ENCODE measurements around the gene ST3GAL6.
A peak's percentile ranks its signal among the peaks of the same experiment; 100 is the strongest.

The ST3GAL6 gene

GRCh38 chr3:98814817-98815420, 51.8 kb downstream of the ST3GAL6 start (continued):
- no peak for TF ChIP-seq ZNF560 (tag by site-specific recombination; IDR thresholded peaks at IDR 0.05; ENCODE audit: borderline replicate concordance)
- TF ChIP-seq ZNF621 (tag by site-specific recombination; IDR thresholded peaks at IDR 0.05) = no peak
- TF ChIP-seq ZNF473 (tag by site-specific recombination; IDR thresholded peaks at IDR 0.05) = no peak
- TF ChIP-seq RBAK (tag by site-specific recombination; IDR thresholded peaks at IDR 0.05) = no peak
- no peak for TF ChIP-seq SCRT2 (tag by site-specific recombination; IDR thresholded peaks at IDR 0.05)

GRCh38 chr3:98817547-98818041, 54.5 kb downstream of the ST3GAL6 start:
- CTCF ChIA-PET = interaction anchor here (0.6 to 6.6 kb wide), 20 partner anchors 10 to 355 kb away, joined by 3 to 138 read pairs (median 4); no protein-coding TSS in a partner anchor

GRCh38 chr3:98821063-98821462, 57.9 kb downstream of the ST3GAL6 start:
- H3K4me3 ChIP-seq (ENCODE audit: low read depth, low read length) = no peak overlapping the region
- no peaks in the 10 kb centered on the region for H3K9me3 ChIP-seq (ENCODE audit: control insufficient read depth, insufficient read depth, low read depth, low read length)
- peaks cover 0 to 34% of the 10 kb centered on the region in 2 experiments; a peak in 2 of 3 replicates for H3K36me3 ChIP-seq (ENCODE audit: control insufficient read depth in 2 of 2, insufficient read depth in 1 of 2, low read length in 2 of 2)
- CTCF ChIA-PET = interaction anchor here (0.6 to 2.8 kb wide), 3 partner anchors 173 to 280 kb away, joined by 3 to 12 read pairs (median 4); no protein-coding TSS in a partner anchor
- no peak overlapping the region for H3K27ac ChIP-seq (ENCODE audit: extremely low read depth, low read depth, low read length)
- POLR2A ChIA-PET = interaction anchor here (0.7 kb wide), 1 partner anchor 171 kb away, joined by 3 read pairs; no protein-coding TSS in a partner anchor
- H3K4me1 ChIP-seq (ENCODE audit: control insufficient read depth, insufficient read depth, low read length) = no peaks in the 10 kb centered on the region
- TF ChIP-seq ZNF146 (tag by site-specific recombination; IDR thresholded peaks at IDR 0.05) (no peak), ZFP41 (tag by site-specific recombination; IDR thresholded peaks at IDR 0.05; ENCODE audit: borderline replicate concordance) (no peak), ZNF692 (tag by site-specific recombination; IDR thresholded peaks at IDR 0.05) (no peak), ZNF398 (tag by site-specific recombination; IDR thresholded peaks at IDR 0.05) (no peak), PRDM6 (tag by site-specific recombination; IDR thresholded peaks at IDR 0.05) (no peak), ZNF354C (tag by site-specific recombination; IDR thresholded peaks at IDR 0.05; ENCODE audit: borderline replicate concordance, low read depth) (no peak), ZBTB26 (tag by site-specific recombination; optimal IDR thresholded peaks at IDR 0.05) (no peak), ZNF658 (tag by site-specific recombination; IDR thresholded peaks at IDR 0.05) (no peak)

More at GRCh38 chr3:98817547-98818041, 54.5 kb downstream of the ST3GAL6 start:
- POLR2A ChIA-PET = interaction anchor here (1.2 kb wide), 1 partner anchor 177 kb away, joined by 3 read pairs; no protein-coding TSS in a partner anchor
- TF ChIP-seq ZNF148 (tag by site-specific recombination; IDR thresholded peaks at IDR 0.05; ENCODE audit: borderline replicate concordance) (no peak), KLF1 (tag by site-specific recombination; IDR thresholded peaks at IDR 0.05) (no peak), ZNF704 (tag by site-specific recombination; IDR thresholded peaks at IDR 0.05) (no peak), ZNF510 (tag by site-specific recombination; IDR thresholded peaks at IDR 0.05; ENCODE audit: insufficient replicate concordance) (no peak), ZNF549 (tag by site-specific recombination; IDR thresholded peaks at IDR 0.05) (no peak), ZNF626 (tag by site-specific recombination; IDR thresholded peaks at IDR 0.05) (no peak), KLF8 (tag by site-specific recombination; IDR thresholded peaks at IDR 0.05) (no peak), ZNF660 (tag by site-specific recombination; IDR thresholded peaks at IDR 0.05) (no peak), ZNF654 (tag by site-specific recombination; IDR thresholded peaks at IDR 0.05; ENCODE audit: low read depth) (peak; percentile 61)
- Histone ChIP-seq H3K9me3 (ENCODE audit: control insufficient read depth, insufficient read depth, low read depth, low read length) (no peaks in the 10 kb centered on the region), H3K27ac (ENCODE audit: extremely low read depth, low read depth, low read length) (no peak overlapping the region), H3K4me3 (ENCODE audit: low read depth, low read length) (no peak overlapping the region), H3K36me3 (ENCODE audit: control insufficient read depth in 2 of 2, insufficient read depth in 1 of 2, low read length in 2 of 2) (peaks cover 0 to 41% of the 10 kb centered on the region in 2 experiments; a peak in 2 of 3 replicates), H3K4me1 (ENCODE audit: control insufficient read depth, insufficient read depth, low read length) (no peaks in the 10 kb centered on the region)

All from HEK293 (cell line).